Measurements from ENCODE around the gene RTP5.

GRCh38 chr2:241857041-241857541 is 12.4 kb upstream of the RTP5 start:
- TF ChIP-seq POLR2AphosphoS5 (IDR thresholded peaks at IDR 0.05; ENCODE audit: borderline replicate concordance, low read depth, low read length) (no peak), EZH2 (IDR thresholded peaks at IDR 0.05) (no peak)

Measured in SK-N-MC (cell line).